ENCODE measurements around the gene SCARF2.

GRCh38 chr22:20395907-20396287 is 41.7 kb downstream of the SCARF2 start:
- TF ChIP-seq CTCF (IDR thresholded peaks at IDR 0.05; ENCODE audit: low read depth, low read length, poor library complexity, severe bottlenecking) (no peak), EZH2phosphoT487 (IDR thresholded peaks at IDR 0.05; ENCODE audit: borderline replicate concordance, low read length) (no peak)
